NCI-H526 treated with DMSO at 0.1 percent for 48 hours (cell line): ENCODE measurements around the gene NFIB.

Experiments
- DNase-seq: peaks from one replicate; lab custom pipeline; 2025; lab: John Stamatoyannopoulos, UW

Gene NFIB

DNA sequence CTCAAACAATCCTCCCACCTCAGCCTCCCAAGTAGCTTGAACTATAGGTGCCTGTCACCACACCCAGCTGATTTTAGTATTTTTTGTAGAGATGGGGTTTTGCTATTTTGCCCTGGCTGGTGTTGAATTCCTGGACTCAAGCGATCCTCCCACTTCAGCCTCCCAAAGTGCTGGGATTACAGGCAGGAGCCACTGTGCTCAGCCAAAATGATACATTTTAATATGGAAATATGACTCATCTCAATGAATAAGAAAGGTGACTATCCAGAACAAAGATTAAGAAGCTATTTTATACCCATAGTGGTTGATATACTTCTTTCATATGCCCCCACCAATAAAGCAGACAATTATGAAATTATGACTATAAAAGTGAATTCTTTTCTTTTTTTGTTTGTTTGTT, 166.2 kb downstream of the NFIB start:
- no peak for DNase-seq

DNA sequence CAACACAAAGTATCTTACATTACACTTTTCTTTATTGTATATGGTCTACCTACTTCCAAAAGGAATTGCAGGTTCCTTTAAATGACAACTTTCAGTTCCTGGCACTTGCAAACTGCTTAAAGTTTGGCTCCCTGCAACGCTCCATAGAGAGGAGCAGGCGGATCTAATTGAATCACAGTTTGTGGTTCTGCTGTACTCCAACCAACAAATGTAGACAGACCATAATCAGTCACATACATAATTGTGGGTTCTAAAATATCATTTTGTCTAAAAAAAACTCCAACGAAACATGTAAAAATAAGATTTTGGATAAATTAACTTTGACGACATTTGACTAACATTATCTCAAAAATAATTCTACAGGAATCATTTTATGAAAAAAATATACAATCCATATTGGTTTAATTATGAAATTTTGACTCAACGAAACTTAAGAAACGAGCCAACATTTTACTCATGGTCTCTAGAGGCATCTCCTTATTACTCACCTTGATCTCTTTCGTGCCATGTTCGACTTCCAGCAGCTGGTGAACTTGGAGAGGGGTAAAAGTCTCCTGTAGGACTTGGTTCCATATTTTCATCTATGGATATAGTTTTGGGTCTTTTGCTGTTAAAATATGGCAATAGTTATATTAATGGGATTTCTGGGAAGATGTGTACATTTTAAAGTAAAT, 167.6 kb downstream of the NFIB start:
- no peak for DNase-seq

- DNase-seq: no peak
These were observed 169.7 kb downstream of the NFIB start for GRCh38 chr9:14144215-14144614.

DNA sequence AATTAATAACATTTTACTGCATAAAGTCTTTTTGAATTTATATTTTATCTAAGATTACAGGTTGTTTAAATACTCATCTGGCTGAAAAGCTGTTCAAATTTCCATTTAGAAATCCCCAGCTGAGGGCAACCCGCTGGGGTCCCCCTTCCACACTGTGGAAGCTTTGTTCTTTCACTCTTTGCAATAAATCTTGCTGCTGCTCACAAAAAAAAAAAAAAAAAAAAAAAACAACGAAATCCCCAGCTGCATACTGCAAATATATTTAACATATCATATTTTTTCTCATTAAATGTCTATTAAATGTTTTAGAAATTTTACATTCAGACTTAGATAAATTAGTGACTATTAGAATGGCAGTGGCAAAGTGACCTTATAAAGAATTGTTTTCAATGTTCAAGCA, 172.2 kb downstream of the NFIB start:
- DNase-seq: no peak

DNA sequence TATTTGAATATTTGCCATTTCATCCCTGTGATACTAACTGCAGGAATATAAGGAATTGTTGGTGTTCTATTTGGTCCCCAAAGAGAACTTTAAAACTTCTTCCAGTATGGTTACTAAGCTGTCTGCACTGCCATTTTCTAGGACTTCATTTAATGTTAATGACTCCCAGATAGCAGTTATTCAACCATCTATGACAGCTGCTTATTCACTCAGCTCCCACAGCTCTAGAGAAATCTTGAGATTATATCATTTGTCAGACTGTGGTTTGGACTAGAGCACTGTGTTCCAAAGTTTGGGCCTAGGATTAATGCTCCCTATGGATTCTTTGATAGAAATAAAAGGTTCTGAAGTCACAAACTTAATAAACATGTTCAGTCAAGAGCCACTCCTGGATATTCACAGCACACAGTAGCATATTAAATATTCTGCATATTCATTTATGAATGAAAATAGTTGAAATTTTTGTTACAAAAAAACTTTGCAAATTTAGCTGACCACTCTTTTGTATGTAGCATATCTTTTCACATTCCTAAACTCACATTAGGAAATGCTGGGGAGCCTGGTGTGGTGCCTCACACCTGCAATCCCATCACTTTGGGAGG, 173.7 kb downstream of the NFIB start:
- no peak for DNase-seq

DNA sequence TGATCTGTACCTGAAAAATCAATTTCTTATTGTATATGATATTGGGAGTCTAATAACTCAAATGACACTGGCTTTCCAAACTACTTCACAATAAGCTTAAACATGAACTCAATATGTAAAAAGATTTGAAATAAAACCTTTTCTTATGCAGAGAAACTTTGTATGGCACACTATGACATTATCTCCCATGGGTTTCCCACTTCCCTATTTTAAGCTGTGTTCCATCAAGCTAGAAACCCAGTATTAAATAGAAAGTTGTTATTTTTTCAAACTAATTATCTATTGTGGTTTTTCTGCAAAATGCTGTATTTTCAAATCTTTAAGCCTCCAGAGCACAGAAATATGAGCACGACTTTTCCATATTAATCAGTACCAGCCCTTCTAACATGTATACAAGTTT, 174.7 kb downstream of the NFIB start:
- no peak for DNase-seq

- DNase-seq: no peak
These were observed 177.1 kb downstream of the NFIB start for GRCh38 chr9:14136646-14137370.

- DNase-seq: no peak
These were observed 177.8 kb downstream of the NFIB start for GRCh38 chr9:14136047-14136635.

DNA sequence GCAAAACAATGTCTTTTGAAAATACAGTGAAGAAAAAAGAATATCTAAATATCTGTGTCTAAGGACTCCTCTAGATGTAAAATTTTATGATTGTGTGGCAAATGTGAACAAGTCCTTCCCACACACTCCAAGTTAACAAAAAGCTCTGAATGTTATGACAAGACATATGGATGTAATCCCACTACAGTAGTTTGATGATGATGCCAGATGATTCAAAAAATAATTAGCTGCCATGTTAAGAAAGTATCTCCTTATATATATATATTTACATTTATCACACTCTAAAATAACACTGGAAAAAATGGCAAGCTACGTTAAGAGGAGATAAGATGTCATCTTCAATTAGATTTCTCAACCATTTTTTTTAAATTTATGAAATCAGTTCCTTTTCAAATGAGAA, 178.5 kb downstream of the NFIB start:
- no peak for DNase-seq

GRCh38 chr9:14133394-14133793, 180.5 kb downstream of the NFIB start:
- DNase-seq: no peak

DNA sequence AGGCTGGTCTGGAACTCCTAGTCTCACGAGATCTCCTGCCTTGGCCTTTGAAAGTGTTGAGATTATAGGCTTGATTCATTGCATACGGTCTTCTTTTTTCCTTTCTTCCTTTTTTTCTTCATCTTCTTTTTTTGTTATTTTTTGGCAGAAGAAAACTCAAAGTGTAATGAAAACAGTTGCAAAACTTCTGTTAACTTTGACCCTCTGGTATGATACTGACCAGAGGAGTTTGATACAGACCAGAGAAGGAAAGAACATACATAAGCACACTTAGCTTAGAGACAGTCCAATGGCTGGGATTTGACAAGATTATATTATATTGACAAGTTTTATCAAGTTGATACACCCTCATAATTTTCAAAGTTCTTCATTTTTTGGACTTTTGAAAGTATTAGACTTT, 181.2 kb downstream of the NFIB start:
- no peak for DNase-seq

DNA sequence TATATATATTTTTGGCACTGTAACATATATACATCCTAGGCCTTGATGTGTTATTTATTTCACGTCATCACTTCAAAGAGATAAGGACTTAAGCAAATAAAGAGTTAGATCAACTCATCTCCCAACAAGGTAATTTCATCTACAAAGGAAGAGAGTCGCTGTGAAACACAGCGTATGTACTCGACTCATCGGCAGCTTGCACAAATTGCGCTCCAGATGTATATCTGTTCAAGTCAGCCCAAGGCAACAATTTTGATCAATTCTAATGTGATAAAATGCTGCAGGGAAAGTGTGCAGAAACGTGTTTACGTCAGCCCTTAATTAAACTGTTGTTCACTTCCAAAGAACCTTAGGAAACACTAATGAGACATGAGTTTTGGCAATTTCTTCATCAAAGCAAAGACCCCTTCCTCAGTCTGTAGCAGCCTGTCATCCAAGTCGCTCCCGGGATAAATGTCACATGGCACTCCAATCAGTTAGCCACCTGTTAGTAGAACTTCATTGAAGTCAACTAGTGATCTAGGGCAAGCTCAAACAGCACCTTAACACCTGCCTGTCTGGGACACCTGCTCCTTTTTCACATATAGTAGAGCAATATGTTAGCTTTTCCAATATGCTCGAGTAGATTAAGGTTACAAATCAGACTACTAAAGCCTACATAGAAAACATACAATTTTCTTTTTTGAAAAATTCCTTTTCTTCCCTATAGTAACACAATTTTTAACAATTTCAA, 182.4 kb downstream of the NFIB start:
- DNase-seq: no peak

- no peak for DNase-seq
These were observed 186.3 kb downstream of the NFIB start for GRCh38 chr9:14127656-14128055.

DNA sequence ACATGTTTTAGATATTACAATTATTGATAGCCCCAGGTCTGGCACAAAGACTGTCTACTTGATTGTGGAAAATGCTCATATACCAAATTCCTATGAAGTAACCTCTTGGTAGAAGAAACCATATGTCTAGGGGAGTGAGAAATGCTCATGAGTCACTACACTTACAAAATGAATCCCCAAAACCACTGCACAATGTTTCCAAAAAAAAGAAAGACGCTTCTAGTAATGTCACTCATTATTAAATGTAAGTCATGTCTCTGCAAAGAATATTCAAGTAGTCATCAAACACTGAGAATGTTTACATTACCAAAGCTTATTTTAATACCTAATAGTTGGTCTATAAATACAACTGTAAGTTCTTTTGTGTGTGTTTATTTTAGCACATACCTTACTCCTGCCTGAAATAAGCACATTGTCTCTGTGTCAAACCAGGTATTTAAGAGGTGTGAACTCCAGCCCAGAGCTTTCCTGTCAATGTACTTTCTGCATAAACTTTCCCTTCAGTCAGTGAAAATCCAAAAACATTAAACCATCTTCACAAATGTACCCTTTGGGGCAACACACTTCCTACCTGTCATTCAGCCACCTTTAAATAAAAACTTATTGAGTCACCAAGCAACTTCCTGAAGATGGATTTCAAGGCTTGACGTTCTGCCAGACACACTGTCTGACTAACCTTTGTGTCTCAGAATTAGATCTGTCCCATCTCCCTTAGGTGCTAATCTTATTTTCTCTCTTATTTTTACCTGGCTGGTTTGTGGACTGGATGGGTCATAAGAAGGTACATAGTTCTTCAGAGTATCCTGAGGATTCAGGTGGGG, 194.0 kb downstream of the NFIB start:
- no peak for DNase-seq

DNA sequence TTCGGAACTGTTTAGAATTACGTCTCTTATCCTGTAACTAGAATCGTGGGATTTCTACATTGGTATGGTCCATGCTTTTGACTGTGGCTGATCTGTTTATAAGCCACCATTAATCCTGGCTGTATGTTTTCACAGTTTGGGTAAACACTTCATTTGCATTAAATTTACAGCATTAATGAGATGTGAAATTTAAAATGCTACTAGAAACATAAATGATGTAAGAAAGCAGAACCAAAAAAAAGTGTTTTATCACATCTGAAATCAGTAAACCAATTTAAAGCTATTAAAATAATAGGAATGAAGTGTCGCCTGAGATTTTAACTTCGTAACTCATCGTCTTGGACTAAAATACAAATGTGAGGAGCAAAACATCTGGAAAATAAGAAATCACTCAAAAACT, 201.7 kb downstream of the NFIB start:
- no peak for DNase-seq

DNA sequence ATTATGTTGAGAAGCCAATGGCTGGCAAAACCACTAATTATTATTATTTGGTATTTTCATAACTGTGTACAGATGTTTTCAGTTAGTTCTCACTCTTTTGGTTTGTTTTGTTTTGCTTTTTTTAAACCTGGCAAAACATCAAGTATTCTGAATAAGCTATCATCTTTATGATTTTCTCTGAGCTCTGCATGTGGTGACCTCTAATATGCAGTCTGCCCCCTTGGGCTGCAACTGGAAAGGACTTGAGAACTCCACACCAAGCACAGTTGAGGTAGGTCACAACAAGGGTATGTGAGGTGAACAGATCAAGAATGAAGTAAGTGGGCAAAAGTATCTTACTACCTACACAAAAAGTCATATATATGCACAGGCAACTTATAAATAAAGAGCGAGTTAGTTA, 202.2 kb downstream of the NFIB start:
- no peak for DNase-seq

DNA sequence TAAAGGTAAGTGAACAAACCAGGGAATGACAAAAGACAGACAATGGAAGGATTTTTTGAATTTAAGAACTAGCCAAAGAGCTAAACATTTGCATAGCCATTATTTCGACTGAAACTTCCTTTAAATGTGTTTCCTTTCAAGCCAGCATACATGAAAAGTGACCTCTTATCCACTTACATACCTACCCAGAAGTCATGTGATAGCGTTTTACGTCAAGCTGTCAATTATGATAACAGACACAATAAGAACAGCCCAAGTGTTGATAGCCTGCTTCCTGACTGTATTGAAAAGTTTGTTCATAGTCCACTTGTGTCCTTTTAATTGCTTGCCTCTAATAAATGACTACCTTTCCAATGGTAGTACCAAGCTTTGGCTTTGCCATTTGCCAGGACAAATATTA, 206.0 kb downstream of the NFIB start:
- DNase-seq: no peak

- no peak for DNase-seq
These were observed 206.4 kb downstream of the NFIB start for GRCh38 chr9:14107495-14107894.

DNA sequence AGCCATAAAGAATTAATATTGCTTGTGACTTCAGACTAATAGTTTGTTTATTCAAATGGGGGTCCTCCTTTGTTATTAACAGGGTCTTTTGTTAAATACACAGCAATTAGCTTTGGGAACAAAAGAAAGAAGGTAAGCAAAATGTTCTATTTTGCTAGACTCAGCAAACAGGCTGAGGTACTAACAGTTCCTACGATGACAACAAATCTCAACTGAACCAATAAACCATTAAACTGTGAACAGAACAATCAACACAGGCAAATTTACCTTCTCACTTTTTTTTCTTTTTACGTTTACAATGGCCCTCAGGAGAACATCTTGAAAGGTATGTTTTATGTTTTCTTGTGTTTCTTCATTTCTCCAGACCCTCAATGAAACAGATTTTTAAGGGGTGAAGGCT, 207.2 kb downstream of the NFIB start:
- no peak for DNase-seq

DNA sequence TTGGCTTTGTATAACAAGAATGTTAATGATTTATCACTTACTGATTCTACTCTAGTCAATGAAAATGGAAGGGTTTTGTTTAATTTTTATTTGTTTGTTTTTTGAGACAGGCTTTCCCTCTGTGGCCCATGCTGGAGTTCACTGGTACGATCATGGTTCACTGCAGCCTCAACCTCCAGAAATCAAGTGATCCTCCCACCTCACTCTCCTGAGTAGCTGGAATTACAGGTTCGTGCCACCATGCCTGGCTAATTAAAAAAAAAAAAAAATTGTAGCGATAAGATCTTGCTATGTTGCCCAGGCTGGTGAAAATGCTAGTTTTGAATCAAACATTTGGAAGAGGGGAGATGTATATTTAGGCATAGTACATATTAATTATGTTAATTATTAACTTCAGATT, 209.4 kb downstream of the NFIB start:
- DNase-seq: no peak

DNA sequence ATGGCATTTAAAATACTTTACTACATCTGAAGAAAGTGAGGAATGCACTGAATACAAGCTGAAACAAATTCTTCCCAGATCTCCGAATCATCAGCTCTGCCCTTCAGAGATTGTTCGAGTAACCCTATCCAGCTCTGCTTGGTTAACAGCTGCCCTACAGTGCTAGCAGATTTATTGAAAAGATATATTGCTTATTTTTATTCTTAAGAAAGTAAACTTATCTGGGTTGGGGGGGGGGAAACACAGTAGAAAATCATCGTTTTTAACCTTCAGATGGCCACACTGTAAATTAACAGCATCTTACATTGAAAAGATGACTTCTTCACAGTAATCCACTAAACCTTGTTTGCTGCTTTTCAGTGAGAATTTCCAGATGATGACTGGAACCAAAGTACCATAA, 210.8 kb downstream of the NFIB start:
- no peak for DNase-seq

GRCh38 chr9:14099737-14100136, 214.2 kb downstream of the NFIB start:
- DNase-seq: no peak
